Upper lobe of left lung (tissue), 6 donors: ENCODE data around the gene MKRN1. TPM values are rescaled to one million over a fixed set of nuclear protein-coding genes. Genes with fewer than 3 reads are reported as not detected.

Source experiments
- ATAC-seq, 2 donors: fragments of 200-7000 bp; cut with Tn5 transposase; one replicate each; pipeline ENCODE4 v1.9.1; 2022; ENCODE audit warnings: mild to moderate bottlenecking in 2 of 2, moderate library complexity in 2 of 2; ENCODE audit not compliant: low FRiP score in 2 of 2
- DNase-seq, 2 donors: peaks; one replicate each; pipeline ENCODE4 v3.0.0-alpha.2; 2019 to 2020
- H3K27ac ChIP-seq, 4 donors: fragments of 200-600 bp; sonication (generic); one replicate each; pipeline ENCODE4 v1.5.1; 2016 to 2019
- H3K27me3 ChIP-seq, 4 donors: fragments of 200-600 bp; sonication (generic); one replicate each; pipeline ENCODE4 v1.5.1; 2017 to 2019
- H3K36me3 ChIP-seq, 4 donors: fragments of 200-600 bp; sonication (generic); one replicate each; pipeline ENCODE4 v1.5.1; 2016 to 2019
- H3K4me1 ChIP-seq, 4 donors: fragments of 200-600 bp; sonication (generic); one replicate each; pipeline ENCODE4 v1.5.1; 2018 to 2019
- H3K4me3 ChIP-seq, 4 donors: fragments of 200-600 bp; sonication (generic); one replicate each; pipeline ENCODE4 v1.5.1; 2017 to 2019; ENCODE audit warnings: mild to moderate bottlenecking in 2 of 4, moderate library complexity in 1 of 4
- H3K9me3 ChIP-seq, 4 donors: fragments of 200-600 bp; sonication (generic); one replicate each; pipeline ENCODE4 v1.5.1; 2018 to 2019
- CTCF ChIP-seq, 6 experiments: fragments of 450-650 bp in 4 of 6; fragments of 200-600 bp in 2 of 6; sonication (generic) in 2 of 6; IDR thresholded peaks; one replicate each; pipeline ENCODE4 v1.5.1; 2016 to 2019; ENCODE audit warnings: antibody characterized with exemption in 6 of 6
- EP300 ChIP-seq, 4 donors: sonication (generic); formaldehyde crosslinking; IDR thresholded peaks; one replicate each; pipeline ENCODE4 v1.5.1; 2017; ENCODE audit warnings: antibody characterized with exemption in 4 of 4, control low read depth in 2 of 4
- POLR2A ChIP-seq, 4 donors: fragments of 450-650 bp; IDR thresholded peaks; one replicate each; pipeline ENCODE4 v1.5.1; 2016 to 2017; ENCODE audit warnings: antibody characterized with exemption in 4 of 4, mild to moderate bottlenecking in 2 of 4
- POLR2AphosphoS5 ChIP-seq, 2 donors: sonication (generic); formaldehyde crosslinking; IDR thresholded peaks; one replicate each; pipeline ENCODE4 v1.5.1; 2017; ENCODE audit warnings: antibody characterized with exemption in 2 of 2
- WGBS, 2 donors: methylation state at CpG; one replicate each; pipeline ENCODE4 v1.1.5; 2017 to 2018; 5-methylcytosine and 5-hydroxymethylcytosine counted together
- total RNA-seq, 6 donors: library from RNA; depleted of rRNA in 4 of 6; stranded (reverse); fragments of >200 nt in 4 of 6; gene quantifications; one replicate each; pipeline versions ENCODE4 v1.1.0 to v1.2.1, GENCODE V29; 2016 to 2021
- donor health status: DM: no; HTN: no; CAD: no; lungs with moderate emphysema.
- donor health status: DM: no; HTN: yes; CAD: no; lungs with severe emphysema.

Gene MKRN1
- total RNA-seq, 6 donors from 2014 or later: 64.9 to 123 (median 97.9) TPM

- Histone ChIP-seq H3K27ac (no peak overlapping the region), H3K27me3 (no peaks in the 10 kb centered on the region), H3K4me1 (peaks cover 16 to 41% (median 25%) of the 10 kb centered on the region in 4 donors), H3K9me3 (no peaks in the 10 kb centered on the region), H3K36me3 (peaks cover 0 to 9% (median 7%) of the 10 kb centered on the region in 4 donors), H3K4me3 (no peak overlapping the region)
- no peak for TF ChIP-seq POLR2A (IDR thresholded peaks at IDR 0.05)
- TF ChIP-seq EP300 (IDR thresholded peaks at IDR 0.05): no peak
- TF ChIP-seq CTCF (IDR thresholded peaks at IDR 0.05): peak; percentile 8 to 55 (median 41)
- peak in 1 of 2 donors; percentile 32 for DNase-seq
- no peak for ATAC-seq
- 41 to 49% methylated on average over 2 of the region's 2 CpGs for WGBS, 2 donors
Observed at GRCh38 chr7:140475747-140476333, 3.5 kb downstream of the MKRN1 start.

- ATAC-seq (no peak), DNase-seq (no peak)
- Histone ChIP-seq H3K27ac (no peak overlapping the region), H3K4me3 (no peak overlapping the region), H3K36me3 (peaks cover 25 to 89% (median 47%) of the 10 kb centered on the region in 4 donors), H3K4me1 (no peaks in the 10 kb centered on the region), H3K9me3 (no peaks in the 10 kb centered on the region), H3K27me3 (no peaks in the 10 kb centered on the region)
- 95 to 97% methylated on average over 2 of the region's 2 CpGs for WGBS, 2 donors
- TF ChIP-seq EP300 (IDR thresholded peaks at IDR 0.05) (no peak), POLR2A (IDR thresholded peaks at IDR 0.05) (no peak), POLR2AphosphoS5 (IDR thresholded peaks at IDR 0.05) (no peak), CTCF (IDR thresholded peaks at IDR 0.05) (no peak)
Observed at GRCh38 chr7:140463111-140463510, 16.2 kb downstream of the MKRN1 start.

- 92 to 94% methylated on average over 8 of the region's 8 CpGs for WGBS, 2 donors
- no peaks in the 10 kb centered on the region for H3K27me3 ChIP-seq
- TF ChIP-seq CTCF (IDR thresholded peaks at IDR 0.05): no peak
- TF ChIP-seq EP300 (IDR thresholded peaks at IDR 0.05): no peak
- no peak for TF ChIP-seq POLR2AphosphoS5 (IDR thresholded peaks at IDR 0.05)
- TF ChIP-seq POLR2A (IDR thresholded peaks at IDR 0.05): no peak
Observed at GRCh38 chr7:140458916-140459315, 20.4 kb downstream of the MKRN1 start.

GRCh38 chr7:140458201-140458600, 21.1 kb downstream of the MKRN1 start:
- TF ChIP-seq POLR2AphosphoS5 (IDR thresholded peaks at IDR 0.05) (no peak), EP300 (IDR thresholded peaks at IDR 0.05) (no peak), POLR2A (IDR thresholded peaks at IDR 0.05) (no peak), CTCF (IDR thresholded peaks at IDR 0.05) (no peak)
- no peak for ATAC-seq
- peaks cover 24 to 93% (median 55%) of the 10 kb centered on the region in 4 donors for H3K36me3 ChIP-seq

More at GRCh38 chr7:140458916-140459315, 20.4 kb downstream of the MKRN1 start:
- Histone ChIP-seq H3K4me1 (peaks cover 5 to 10% (median 8%) of the 10 kb centered on the region in 4 donors), H3K4me3 (no peak overlapping the region), H3K36me3 (peaks cover 24 to 92% (median 52%) of the 10 kb centered on the region in 4 donors), H3K27ac (no peak overlapping the region), H3K9me3 (no peaks in the 10 kb centered on the region)
- ATAC-seq (no peak), DNase-seq (no peak)

More at GRCh38 chr7:140458201-140458600, 21.1 kb downstream of the MKRN1 start:
- Histone ChIP-seq H3K4me1 (peaks cover 5 to 10% (median 8%) of the 10 kb centered on the region in 4 donors), H3K27ac (no peak overlapping the region), H3K4me3 (no peak overlapping the region), H3K27me3 (no peaks in the 10 kb centered on the region), H3K9me3 (no peaks in the 10 kb centered on the region)
- 92% methylated on average over 3 of the region's 3 CpGs for WGBS, 2 donors
- no peak for DNase-seq
